Measurements from ENCODE around the gene LY6G5C. TPM values are rescaled to one million over a fixed set of nuclear protein-coding genes. Genes with fewer than 3 reads are reported as not detected.

The LY6G5C gene
- total and polyA plus RNA-seq, 9 of the 15 experiments (the other 6 are each of a cell fraction or from before 2014, with no cell fraction given), result 0.10 to 0.67 (median 0.46) TPM; not detected in 4

GRCh38 chr6:31658158-31658688, 22.6 kb downstream of the LY6G5C start (continued):
- TF ChIP-seq DIDO1 (tag; IDR thresholded peaks at IDR 0.05; ENCODE audit: low read depth), result no peak
- no peak for TF ChIP-seq ZBTB5 (IDR thresholded peaks at IDR 0.05)
- no peak for TF ChIP-seq HBP1 (CRISPR knock-in tag; IDR thresholded peaks at IDR 0.05)
- TF ChIP-seq EWSR1 (IDR thresholded peaks at IDR 0.05; ENCODE audit: borderline replicate concordance, low read depth, partially characterized antibody), result no peak
- no peak for TF ChIP-seq BCL6 (CRISPR knock-in tag; IDR thresholded peaks at IDR 0.05)
- no peak for TF ChIP-seq RBM15 (IDR thresholded peaks at IDR 0.05; ENCODE audit: insufficient read depth, low read length)
- 0 out of 2 replicates have a peak, but pooled peaks have one; percentile 26 for TF ChIP-seq ZNF263 (CRISPR knock-in tag; IDR thresholded peaks at IDR 0.05; ENCODE audit: borderline replicate concordance)
- no peak for TF ChIP-seq ARID1B (IDR thresholded peaks at IDR 0.05)
- no peak for TF ChIP-seq ZBTB1 (CRISPR knock-in tag; IDR thresholded peaks at IDR 0.05; ENCODE audit: borderline replicate concordance, low read depth)
- TF ChIP-seq, protein P1, sequence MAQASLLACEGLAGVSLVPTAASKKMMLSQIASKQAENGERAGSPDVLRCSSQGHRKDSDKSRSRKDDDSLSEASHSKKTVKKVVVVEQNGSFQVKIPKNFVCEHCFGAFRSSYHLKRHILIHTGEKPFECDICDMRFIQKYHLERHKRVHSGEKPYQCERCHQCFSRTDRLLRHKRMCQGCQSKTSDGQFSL (CRISPR knock-in tag; IDR thresholded peaks at IDR 0.05), result no peak
- TF ChIP-seq, protein P1 (tag; IDR thresholded peaks at IDR 0.05), result no peak
- no peak for TF ChIP-seq ZNF511 (CRISPR knock-in tag; IDR thresholded peaks at IDR 0.05)
- no peak for TF ChIP-seq HDAC2 (IDR thresholded peaks at IDR 0.05)
- TF ChIP-seq L3MBTL2 (IDR thresholded peaks at IDR 0.05), result no peak
- no peak for TF ChIP-seq ZNF232 (CRISPR knock-in tag; IDR thresholded peaks at IDR 0.05)
- TF ChIP-seq ZNF239 (CRISPR knock-in tag; IDR thresholded peaks at IDR 0.05), result no peak
- no peak for TF ChIP-seq CSDE1 (IDR thresholded peaks at IDR 0.05)
- no peak for TF ChIP-seq ZNF76 (CRISPR knock-in tag; IDR thresholded peaks at IDR 0.05; ENCODE audit: borderline replicate concordance)
- no peak for TF ChIP-seq E2F1 (CRISPR knock-in tag; IDR thresholded peaks at IDR 0.05)
- no peak for TF ChIP-seq JUNB (CRISPR knock-in tag; conservative IDR thresholded peaks at IDR 0.05)
- no peak for TF ChIP-seq SREBF1 (IDR thresholded peaks at IDR 0.05; ENCODE audit: borderline replicate concordance, low read depth, low read length)
- no peak for TF ChIP-seq MBD2 (IDR thresholded peaks at IDR 0.05; ENCODE audit: borderline replicate concordance, low read depth)
- TF ChIP-seq POLR2H (tag; IDR thresholded peaks at IDR 0.05; ENCODE audit: low read depth), result no peak
- no peak for TF ChIP-seq ELF2 (CRISPR knock-in tag; IDR thresholded peaks at IDR 0.05)
- TF ChIP-seq SRSF3 (IDR thresholded peaks at IDR 0.05; ENCODE audit: insufficient read depth, low read length), result no peak
